Measurements from ENCODE around the gene NANOS2. TPM values are rescaled to one million over a fixed set of nuclear protein-coding genes. Genes with fewer than 3 reads are reported as not detected.
A peak's percentile ranks its signal among the peaks of the same experiment; 100 is the strongest.

The NANOS2 gene
- total and polyA plus RNA-seq, 4 donors, result not detected

- Histone ChIP-seq H3K27ac (ENCODE audit: low read depth in 1 of 2, low read length in 2 of 2) (no peak overlapping the region), H3K9me3 (ENCODE audit: control insufficient read depth in 4 of 4, low read length in 3 of 4) (no peaks in the 10 kb centered on the region), H3K4me1 (ENCODE audit: control insufficient read depth in 4 of 4, insufficient read depth in 4 of 4, low read length in 3 of 4) (no peaks in the 10 kb centered on the region)
Measured at GRCh38 chr19:45958769-45959516, 44.4 kb upstream of the NANOS2 start.

GRCh38 chr19:45958320-45958719 is 43.7 kb upstream of the NANOS2 start:
- no peak overlapping the region for H3K27ac ChIP-seq (ENCODE audit: low read depth in 1 of 2, low read length in 2 of 2)

More at GRCh38 chr19:45958769-45959516, 44.4 kb upstream of the NANOS2 start:
- no peak overlapping the region for H3K9ac ChIP-seq (ENCODE audit: low read depth in 1 of 2, low read length in 2 of 2)
- H3K27me3 ChIP-seq (ENCODE audit: control insufficient read depth in 4 of 4, insufficient read depth in 4 of 4, low read length in 3 of 4), result no peaks in the 10 kb centered on the region
- no peaks in the 10 kb centered on the region for H3K36me3 ChIP-seq (ENCODE audit: control insufficient read depth in 4 of 4, insufficient read depth in 3 of 4, low read depth in 1 of 4, low read length in 3 of 4)
- DNase-seq (ENCODE audit: low spot score), result no peak
- no peak for TF ChIP-seq RAD21 (IDR thresholded peaks at IDR 0.05)
- no peak for TF ChIP-seq REST (IDR thresholded peaks at IDR 0.05)
- TF ChIP-seq CTCF (IDR thresholded peaks at IDR 0.05; ENCODE audit: low read depth, low read length, missing input control), result no peak
- TF ChIP-seq TAF1 (conservative IDR thresholded peaks at IDR 0.05), result no peak
- peak; percentile 67 for TF ChIP-seq NR2F2 (IDR thresholded peaks at IDR 0.05)
- TF ChIP-seq HNF4G (IDR thresholded peaks at IDR 0.05), result no peak
- no peak overlapping the region for H3K4me3 ChIP-seq (ENCODE audit: low read depth in 1 of 3, low read length in 3 of 3)
- 60% methylated on average over 12 of the region's 12 CpGs for WGBS

More at GRCh38 chr19:45958320-45958719, 43.7 kb upstream of the NANOS2 start:
- H3K36me3 ChIP-seq (ENCODE audit: control insufficient read depth in 4 of 4, insufficient read depth in 3 of 4, low read depth in 1 of 4, low read length in 3 of 4), result no peaks in the 10 kb centered on the region
- no peak overlapping the region for H3K4me3 ChIP-seq (ENCODE audit: low read depth in 1 of 3, low read length in 3 of 3)
- H3K9ac ChIP-seq (ENCODE audit: low read depth in 1 of 2, low read length in 2 of 2), result no peak overlapping the region
- WGBS, result 89% methylated on average over 6 of the region's 6 CpGs
- H3K27me3 ChIP-seq (ENCODE audit: control insufficient read depth in 4 of 4, insufficient read depth in 4 of 4, low read length in 3 of 4), result no peaks in the 10 kb centered on the region
- no peaks in the 10 kb centered on the region for H3K4me1 ChIP-seq (ENCODE audit: control insufficient read depth in 4 of 4, insufficient read depth in 4 of 4, low read length in 3 of 4)
- TF ChIP-seq NR2F2 (IDR thresholded peaks at IDR 0.05) (no peak), GABPA (IDR thresholded peaks at IDR 0.05 in 1 of 2, conservative IDR thresholded peaks at IDR 0.05 in 1 of 2) (no peak), CTCF (IDR thresholded peaks at IDR 0.05; ENCODE audit: low read depth, low read length, missing input control) (no peak), SP1 (IDR thresholded peaks at IDR 0.05) (no peak), JUND (IDR thresholded peaks at IDR 0.05) (no peak), ZBTB33 (IDR thresholded peaks at IDR 0.05) (no peak), EGR1 (IDR thresholded peaks at IDR 0.05; ENCODE audit: low read depth in 2 of 2) (no peak), HNF4G (IDR thresholded peaks at IDR 0.05) (no peak), FOXA2 (IDR thresholded peaks at IDR 0.05) (no peak), RXRA (IDR thresholded peaks at IDR 0.05) (no peak)
- DNase-seq (ENCODE audit: low spot score), result no peak
- H3K9me3 ChIP-seq (ENCODE audit: control insufficient read depth in 4 of 4, low read length in 3 of 4), result peaks cover 0 to 3% (median under 1%) of the 10 kb centered on the region in 4 donors
